ENCODE results near the gene PDGFB.

PDGFB gene

GRCh38 chr22:39254789-39255298, 10.1 kb upstream of the PDGFB start:
- peak in 1 of 51 donors; percentile 39 for DNase-seq

- no peak for DNase-seq
These were observed 9.3 kb upstream of the PDGFB start for GRCh38 chr22:39254122-39254521.

- peak in 8 of 51 donors; percentile 15 to 72 (median 34) for DNase-seq
These were observed 8.8 kb upstream of the PDGFB start for GRCh38 chr22:39253435-39254070.

- peak in 1 of 51 donors; percentile 70 for DNase-seq
These were observed 8.0 kb upstream of the PDGFB start for GRCh38 chr22:39252461-39253434.

- no peak for DNase-seq
These were observed 7.1 kb upstream of the PDGFB start for GRCh38 chr22:39251762-39252460.

GRCh38 chr22:39250838-39251237, 6.1 kb upstream of the PDGFB start:
- no peak for DNase-seq

GRCh38 chr22:39250131-39250530, 5.3 kb upstream of the PDGFB start:
- no peak for DNase-seq

GRCh38 chr22:39249086-39249704, 4.4 kb upstream of the PDGFB start:
- no peak for DNase-seq

- peak in 1 of 51 donors; percentile 42 for DNase-seq
These were observed 3.5 kb upstream of the PDGFB start for GRCh38 chr22:39248254-39248653.

GRCh38 chr22:39247361-39247760, 2.6 kb upstream of the PDGFB start:
- DNase-seq = no peak

- no peak for DNase-seq
These were observed 2.0 kb upstream of the PDGFB start for GRCh38 chr22:39246690-39247332.

GRCh38 chr22:39246217-39246616, 1.4 kb upstream of the PDGFB start:
- DNase-seq = no peak

GRCh38 chr22:39245130-39246039, 603 bp upstream of the PDGFB start:
- DNase-seq = peak in 3 of 51 donors; percentile 53 to 75 (median 55)

GRCh38 chr22:39244136-39244495, 666 bp downstream of the PDGFB start:
- DNase-seq = peak in 1 of 51 donors; percentile 26

- no peak for DNase-seq
These were observed 1.2 kb downstream of the PDGFB start for GRCh38 chr22:39243439-39244135.

- peak in 4 of 51 donors; percentile 28 to 62 (median 36) for DNase-seq
These were observed 2.0 kb downstream of the PDGFB start for GRCh38 chr22:39242595-39243438.

GRCh38 chr22:39241794-39242594, 2.8 kb downstream of the PDGFB start:
- peak in 1 of 51 donors; percentile 31 for DNase-seq
